HCT116 (cell line): ENCODE results near the gene LRIG1.

Source experiments
- JUND ChIP-seq: IDR thresholded peaks from 2 replicates; pipeline ENCODE4 v1.6.1; 2012
- POLR2A ChIP-seq: IDR thresholded peaks from 2 replicates; pipeline ENCODE4 v1.7.0; 2011; ENCODE audit warnings: borderline replicate concordance; ENCODE audit not compliant: insufficient read depth, insufficient read length; ENCODE audit errors: extremely low read depth
- POLR2AphosphoS5 ChIP-seq: IDR thresholded peaks from 2 replicates; pipeline ENCODE4 v1.6.1; 2011; ENCODE audit warnings: mild to moderate bottlenecking, low read depth, low read length, moderate library complexity
- ZNF274 ChIP-seq: fragments of 200-500 bp; sonication (Bioruptor generic); IDR thresholded peaks from 2 replicates; pipeline ENCODE4 v1.6.1; 2014; ENCODE audit warnings: mild to moderate bottlenecking, low read depth, low read length, inconsistent platforms
- TF ChIP-seq, protein P1 (sequence below), 3 experiments: fragments of 200-600 bp in 1 of 3; sonication (generic) in 1 of 3; IDR thresholded peaks in 2 of 3; conservative IDR thresholded peaks in 1 of 3; 2 replicates each; pipeline ENCODE4 v1.5.1; 2012 to 2017; ENCODE audit warnings: low read depth in 2 of 3, low read length in 2 of 3, antibody characterized with exemption in 1 of 3, borderline replicate concordance in 1 of 3, control low read depth in 1 of 3, mild to moderate bottlenecking in 1 of 3, mixed read lengths in 1 of 3, mixed run types in 1 of 3, moderate library complexity in 1 of 3; ENCODE audit not compliant: insufficient read depth in 1 of 3

GRCh38 chr3:66392966-66393332, 107.9 kb downstream of the LRIG1 start:
- TF ChIP-seq, protein P1, sequence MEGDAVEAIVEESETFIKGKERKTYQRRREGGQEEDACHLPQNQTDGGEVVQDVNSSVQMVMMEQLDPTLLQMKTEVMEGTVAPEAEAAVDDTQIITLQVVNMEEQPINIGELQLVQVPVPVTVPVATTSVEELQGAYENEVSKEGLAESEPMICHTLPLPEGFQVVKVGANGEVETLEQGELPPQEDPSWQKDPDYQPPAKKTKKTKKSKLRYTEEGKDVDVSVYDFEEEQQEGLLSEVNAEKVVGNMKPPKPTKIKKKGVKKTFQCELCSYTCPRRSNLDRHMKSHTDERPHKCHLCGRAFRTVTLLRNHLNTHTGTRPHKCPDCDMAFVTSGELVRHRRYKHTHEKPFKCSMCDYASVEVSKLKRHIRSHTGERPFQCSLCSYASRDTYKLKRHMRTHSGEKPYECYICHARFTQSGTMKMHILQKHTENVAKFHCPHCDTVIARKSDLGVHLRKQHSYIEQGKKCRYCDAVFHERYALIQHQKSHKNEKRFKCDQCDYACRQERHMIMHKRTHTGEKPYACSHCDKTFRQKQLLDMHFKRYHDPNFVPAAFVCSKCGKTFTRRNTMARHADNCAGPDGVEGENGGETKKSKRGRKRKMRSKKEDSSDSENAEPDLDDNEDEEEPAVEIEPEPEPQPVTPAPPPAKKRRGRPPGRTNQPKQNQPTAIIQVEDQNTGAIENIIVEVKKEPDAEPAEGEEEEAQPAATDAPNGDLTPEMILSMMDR (IDR thresholded peaks at IDR 0.05 in 2 of 3, conservative IDR thresholded peaks at IDR 0.05 in 1 of 3; ENCODE audit: borderline replicate concordance in 1 of 3, insufficient read depth in 1 of 3, low read depth in 2 of 3, low read length in 2 of 3) = no peak
- no peak for TF ChIP-seq POLR2A
- TF ChIP-seq ZNF274 = no peak
- no peak for TF ChIP-seq JUND
- TF ChIP-seq POLR2AphosphoS5 = no peak
